HPDE6-E6E7 (cell line): ENCODE results near the gene CDH9.
A peak's percentile ranks its signal among the peaks of the same experiment; 100 is the strongest.
"Not testable (repeated sequence)": the region's sequence is repeated elsewhere in the genome, so short reads cannot be mapped to it uniquely, and the experiment has no call there.

Source experiments
- DNase-seq: peaks from one replicate; pipeline ENCODE4 v3.0.0; 2011; ENCODE audit warnings: missing footprints; ENCODE audit errors: extremely low spot score

CDH9 gene

GRCh38 chr5:26955161-26955560 is 83.2 kb downstream of the CDH9 start:
- DNase-seq = no peak

GRCh38 chr5:26948921-26949320 is 89.5 kb downstream of the CDH9 start:
- DNase-seq = no peak

DNA sequence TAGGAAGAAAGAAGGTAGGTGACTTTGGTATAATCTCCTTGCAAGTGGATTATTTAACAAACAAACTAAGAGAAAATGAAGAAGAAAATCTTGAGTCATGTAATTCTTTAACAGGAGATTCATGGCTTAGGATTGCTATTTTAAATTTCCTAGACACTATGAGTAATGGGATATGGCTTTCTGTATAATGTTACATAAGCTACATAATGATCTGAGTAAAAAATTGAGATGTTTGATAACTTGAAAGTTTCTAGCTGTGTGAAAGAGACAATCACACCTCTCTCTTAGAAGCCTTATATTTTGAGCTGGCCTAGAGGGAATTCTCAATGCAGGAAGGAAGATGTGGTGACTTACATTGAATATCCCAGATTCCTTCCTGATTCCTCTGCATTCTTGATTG is 92.5 kb downstream of the CDH9 start:
- DNase-seq = peak; percentile 14

- DNase-seq = peak; percentile 69
Observed at GRCh38 chr5:26942481-26942880, 95.9 kb downstream of the CDH9 start.

DNA sequence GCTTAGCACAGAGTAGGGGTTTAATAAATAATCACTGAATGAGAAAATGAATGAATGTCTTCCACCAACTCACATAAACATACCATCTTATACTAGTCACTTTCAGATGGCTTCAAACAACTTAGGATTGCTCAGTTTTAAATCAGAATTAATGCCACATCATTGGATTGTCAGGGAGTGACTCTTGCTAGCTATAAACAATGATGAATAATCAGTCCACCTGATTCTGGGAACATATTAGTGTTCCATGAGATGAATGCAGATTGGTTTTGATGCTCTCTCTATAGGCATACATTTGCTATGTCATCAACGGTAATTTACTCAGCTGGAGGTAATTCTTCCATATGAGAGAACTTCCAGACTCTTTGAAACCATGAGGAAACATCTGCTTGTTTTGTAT is 97.4 kb downstream of the CDH9 start:
- no peak for DNase-seq

GRCh38 chr5:26932238-26932637 is 106.1 kb downstream of the CDH9 start:
- DNase-seq = no peak

- DNase-seq = no peak
Observed at GRCh38 chr5:26921439-26921838, 116.9 kb downstream of the CDH9 start.

GRCh38 chr5:26903469-26903868 is 134.9 kb downstream of the CDH9 start:
- DNase-seq = no peak

DNA sequence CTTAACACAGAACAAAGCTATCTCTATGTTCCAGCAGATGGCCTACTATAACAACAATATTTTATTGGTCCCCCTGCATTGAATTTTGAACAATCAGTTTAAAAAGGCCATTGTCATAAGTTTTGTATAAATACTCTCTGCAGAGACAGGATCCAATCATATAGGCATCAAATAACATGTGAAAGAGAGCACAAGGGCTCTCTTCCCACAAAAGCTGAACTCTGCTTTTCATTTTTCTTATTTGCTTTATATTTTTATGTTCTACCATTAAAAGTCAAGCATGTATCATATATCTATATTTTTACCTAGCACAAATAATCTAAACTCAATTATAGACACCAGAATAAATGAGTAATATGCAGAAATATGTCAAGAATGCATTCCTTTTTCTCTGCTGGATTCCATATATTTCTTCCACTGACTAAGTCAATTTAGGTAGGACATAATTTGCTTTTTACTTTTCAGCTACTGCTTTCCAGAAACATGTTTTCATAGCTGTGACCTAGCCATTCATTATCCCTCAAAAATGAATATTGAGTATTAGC is 143.6 kb downstream of the CDH9 start:
- no peak for DNase-seq

GRCh38 chr5:26893078-26893477 is 145.3 kb downstream of the CDH9 start:
- DNase-seq = no peak

DNA sequence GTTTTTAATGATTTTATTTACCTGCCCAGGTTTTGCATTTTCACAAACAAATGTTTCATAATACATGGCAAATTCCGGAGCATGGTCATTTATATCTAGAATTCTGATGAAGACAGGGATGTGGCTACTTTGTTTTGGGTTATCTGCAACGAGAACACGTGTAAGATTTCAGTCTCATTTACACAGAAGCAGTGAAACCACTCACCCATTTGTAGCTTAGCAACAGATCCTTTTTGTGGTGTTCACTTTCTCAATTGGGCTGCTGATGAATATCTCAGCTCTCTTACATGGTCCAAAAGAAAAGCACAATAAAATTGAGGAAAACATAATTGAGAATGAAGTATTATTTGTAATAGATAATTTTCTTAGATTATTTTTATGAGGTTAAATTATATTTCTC is 148.6 kb downstream of the CDH9 start:
- DNase-seq = no peak

GRCh38 chr5:26884481-26884880 is 153.9 kb downstream of the CDH9 start:
- no peak for DNase-seq

GRCh38 chr5:26883375-26883774 is 155.0 kb downstream of the CDH9 start:
- DNase-seq = no peak

DNA sequence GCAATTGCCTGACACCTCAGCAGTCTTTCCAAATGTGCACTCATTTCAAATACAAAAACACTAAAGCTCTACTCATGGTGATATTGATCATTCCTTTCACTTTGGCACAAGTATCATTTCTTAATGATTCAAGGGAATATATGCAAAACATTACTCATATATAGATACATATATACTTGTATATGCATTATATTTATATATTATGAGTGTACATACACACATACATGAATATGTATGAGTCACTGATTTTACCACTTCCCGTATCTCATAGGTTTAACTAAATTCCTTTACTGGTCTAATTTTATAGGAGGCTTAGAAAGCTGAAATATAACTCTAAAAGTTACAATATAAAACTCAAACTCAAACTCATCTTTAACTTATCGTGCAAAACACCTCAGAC is 156.5 kb downstream of the CDH9 start:
- no peak for DNase-seq

GRCh38 chr5:26877154-26877553 is 161.2 kb downstream of the CDH9 start:
- no peak for DNase-seq

- no peak for DNase-seq
Observed at GRCh38 chr5:26872337-26872736, 166.0 kb downstream of the CDH9 start.

DNA sequence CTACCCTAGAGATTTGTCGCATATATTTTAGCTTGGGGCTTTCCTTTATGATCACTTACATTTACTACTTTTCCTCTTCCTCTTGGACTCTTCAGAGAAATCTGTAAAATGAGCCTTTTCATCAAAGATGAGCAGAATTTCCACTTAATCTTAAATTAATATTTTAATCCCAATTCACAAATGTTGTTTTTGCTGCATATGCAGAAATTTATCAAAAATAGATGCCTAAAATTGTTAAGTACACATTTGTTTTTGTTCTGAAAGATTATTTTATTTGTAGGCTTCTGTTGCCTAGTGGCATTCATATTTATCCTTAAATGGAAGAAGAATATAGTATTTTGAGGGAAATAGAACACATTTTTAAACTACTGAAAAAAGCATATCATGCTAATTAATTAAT is 168.6 kb downstream of the CDH9 start:
- no peak for DNase-seq

- no peak for DNase-seq
Observed at GRCh38 chr5:26868504-26868903, 169.9 kb downstream of the CDH9 start.

DNA sequence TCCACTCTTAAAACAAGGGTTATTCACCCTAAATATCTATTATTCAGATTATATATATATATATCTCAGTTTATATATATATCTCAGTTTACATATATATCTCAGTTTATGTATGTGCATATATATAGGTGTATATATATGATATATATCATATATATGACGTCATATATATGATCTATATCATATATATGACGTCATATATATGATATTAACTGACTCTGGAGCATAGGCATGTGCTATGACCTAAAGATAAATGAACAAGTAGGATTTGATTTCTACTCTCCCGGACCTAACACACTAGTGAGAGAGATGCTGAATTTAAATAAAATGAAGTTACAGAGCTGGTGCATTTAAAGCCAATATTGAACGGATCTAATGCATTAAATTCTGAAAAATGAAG is 174.3 kb downstream of the CDH9 start:
- DNase-seq = no peak

GRCh38 chr5:26856238-26856637 is 182.1 kb downstream of the CDH9 start:
- DNase-seq = no peak

- DNase-seq = not testable (repeated sequence)
Observed at GRCh38 chr5:26852450-26852849, 185.9 kb downstream of the CDH9 start.

GRCh38 chr5:26847041-26847736 is 191.2 kb downstream of the CDH9 start:
- DNase-seq = no peak

GRCh38 chr5:26843677-26844076 is 194.7 kb downstream of the CDH9 start:
- DNase-seq = no peak

DNA sequence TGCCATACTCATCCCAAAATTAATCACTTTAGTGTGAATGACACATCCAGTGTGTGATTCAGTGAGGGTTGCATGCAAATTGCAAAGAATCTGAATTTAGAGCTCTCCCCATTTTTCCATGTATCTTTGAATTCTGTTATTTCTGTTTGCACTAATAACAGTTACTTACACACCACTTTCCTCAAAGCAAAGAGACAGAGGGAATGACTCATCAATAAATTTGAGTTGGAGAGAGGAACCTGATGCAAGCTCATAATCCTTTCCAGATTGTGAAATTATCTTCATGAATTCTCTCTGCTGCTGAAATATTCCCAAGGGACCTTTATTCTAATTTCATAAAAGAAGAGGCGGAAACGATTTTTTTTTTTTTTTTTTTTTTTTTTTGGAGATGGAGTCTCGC is 204.8 kb downstream of the CDH9 start:
- DNase-seq = no peak
